Ovary (tissue), 3 donors: ENCODE results near the gene KCNN4.

Experiments
- CTCF ChIP-seq, 3 donors: fragments of 450-650 bp in 2 of 3; fragments of 200-600 bp in 1 of 3; IDR thresholded peaks; one replicate each; pipeline versions ENCODE4 v1.5.1 to v1.8.0; 2016 to 2022; ENCODE audit warnings: antibody characterized with exemption in 3 of 3, mild to moderate bottlenecking in 1 of 3
- EP300 ChIP-seq: sonication (generic); formaldehyde crosslinking; IDR thresholded peaks from one replicate; pipeline ENCODE4 v1.6.1; 2017; ENCODE audit warnings: antibody characterized with exemption
- POLR2A ChIP-seq: fragments of 450-650 bp; IDR thresholded peaks from one replicate; pipeline ENCODE4 v1.6.1; 2017; ENCODE audit warnings: antibody characterized with exemption, mild to moderate bottlenecking, moderate library complexity
- donor health status: DM: no; HTN: no; CAD: no.

GRCh38 chr19:43729919-43730318, 50.9 kb downstream of the KCNN4 start:
- TF ChIP-seq CTCF (IDR thresholded peaks at IDR 0.05) (no peak), POLR2A (no peak), EP300 (no peak)
